WI38 (cell line): ENCODE measurements around the gene CKLF.

ENCODE experiments used
- H3K4me3 ChIP-seq: 2 replicates; pipeline ENCODE4 v1.5.1; 2011; ENCODE audit warnings: low read depth, mild to moderate bottlenecking, control low read depth, low read length
- TF ChIP-seq, protein P1 (sequence below): IDR thresholded peaks from 2 replicates; pipeline ENCODE4 v1.5.1; 2012; ENCODE audit warnings: low read depth, mild to moderate bottlenecking, control low read depth, low read length

The CKLF gene

DNA sequence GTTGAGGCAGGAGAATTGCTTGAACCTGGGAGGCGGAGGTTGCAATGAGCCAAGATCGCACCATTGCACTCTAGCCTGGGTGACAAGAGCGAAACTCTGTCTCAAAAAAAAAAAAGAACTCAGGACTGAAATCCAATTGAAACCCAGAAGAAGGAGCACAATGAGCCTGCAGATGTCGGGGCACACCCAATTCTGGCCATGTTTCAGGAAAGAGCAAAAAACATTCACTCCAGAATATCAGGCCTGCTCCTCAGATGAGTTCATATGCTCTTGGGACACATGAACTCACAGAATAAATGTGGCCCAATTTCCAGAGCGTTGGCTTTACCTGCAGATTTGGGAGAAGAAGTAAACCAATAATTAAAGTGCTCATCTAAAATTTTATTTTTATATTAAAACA lies 23.9 kb downstream of the CKLF start:
- H3K4me3 ChIP-seq, result no peak overlapping the region
- TF ChIP-seq, protein P1, sequence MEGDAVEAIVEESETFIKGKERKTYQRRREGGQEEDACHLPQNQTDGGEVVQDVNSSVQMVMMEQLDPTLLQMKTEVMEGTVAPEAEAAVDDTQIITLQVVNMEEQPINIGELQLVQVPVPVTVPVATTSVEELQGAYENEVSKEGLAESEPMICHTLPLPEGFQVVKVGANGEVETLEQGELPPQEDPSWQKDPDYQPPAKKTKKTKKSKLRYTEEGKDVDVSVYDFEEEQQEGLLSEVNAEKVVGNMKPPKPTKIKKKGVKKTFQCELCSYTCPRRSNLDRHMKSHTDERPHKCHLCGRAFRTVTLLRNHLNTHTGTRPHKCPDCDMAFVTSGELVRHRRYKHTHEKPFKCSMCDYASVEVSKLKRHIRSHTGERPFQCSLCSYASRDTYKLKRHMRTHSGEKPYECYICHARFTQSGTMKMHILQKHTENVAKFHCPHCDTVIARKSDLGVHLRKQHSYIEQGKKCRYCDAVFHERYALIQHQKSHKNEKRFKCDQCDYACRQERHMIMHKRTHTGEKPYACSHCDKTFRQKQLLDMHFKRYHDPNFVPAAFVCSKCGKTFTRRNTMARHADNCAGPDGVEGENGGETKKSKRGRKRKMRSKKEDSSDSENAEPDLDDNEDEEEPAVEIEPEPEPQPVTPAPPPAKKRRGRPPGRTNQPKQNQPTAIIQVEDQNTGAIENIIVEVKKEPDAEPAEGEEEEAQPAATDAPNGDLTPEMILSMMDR, result no peak

- TF ChIP-seq, protein P1, result no peak
- H3K4me3 ChIP-seq, result no peak within 1 kb of the TSS
Measured at GRCh38 chr16:66578651-66579531, 26.5 kb downstream of the CKLF start, which contains the start of gene CMTM2. CMTM2 (plus strand) TSS chr16:66579463; CDS start chr16:66579608, 145 bp downstream.

DNA sequence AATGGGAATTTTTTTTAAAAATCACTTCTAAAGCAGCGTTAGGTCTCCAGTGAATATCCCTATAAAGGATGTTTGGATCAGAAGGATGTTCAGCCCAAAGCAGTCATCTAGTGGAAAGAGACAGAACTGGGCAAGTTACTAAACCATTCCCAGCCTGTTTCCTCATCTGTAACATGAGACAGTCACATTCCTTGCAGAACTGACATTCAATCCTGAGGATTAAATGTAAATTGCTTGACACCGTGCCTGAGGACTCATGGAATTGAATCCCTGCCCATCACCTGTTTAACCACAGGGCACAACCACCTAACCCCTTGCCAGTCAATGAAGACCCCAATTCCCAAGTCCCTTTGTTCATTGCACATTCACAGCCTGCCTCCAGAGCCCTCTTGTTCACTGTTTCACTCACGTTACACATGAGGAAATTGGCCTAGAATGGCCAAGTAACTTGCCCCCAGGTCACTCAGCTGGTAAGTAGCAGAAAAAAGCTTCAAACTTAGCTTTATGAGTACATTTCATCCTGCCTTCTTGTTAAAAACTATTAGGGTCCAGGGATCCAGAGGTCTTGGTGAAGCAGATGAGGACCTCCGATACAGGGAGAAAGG lies 28.3 kb downstream of the CKLF start:
- no peak overlapping the region for H3K4me3 ChIP-seq
- TF ChIP-seq, protein P1, result 0 out of 2 replicates have a peak, but pooled peaks have one; percentile 11

DNA sequence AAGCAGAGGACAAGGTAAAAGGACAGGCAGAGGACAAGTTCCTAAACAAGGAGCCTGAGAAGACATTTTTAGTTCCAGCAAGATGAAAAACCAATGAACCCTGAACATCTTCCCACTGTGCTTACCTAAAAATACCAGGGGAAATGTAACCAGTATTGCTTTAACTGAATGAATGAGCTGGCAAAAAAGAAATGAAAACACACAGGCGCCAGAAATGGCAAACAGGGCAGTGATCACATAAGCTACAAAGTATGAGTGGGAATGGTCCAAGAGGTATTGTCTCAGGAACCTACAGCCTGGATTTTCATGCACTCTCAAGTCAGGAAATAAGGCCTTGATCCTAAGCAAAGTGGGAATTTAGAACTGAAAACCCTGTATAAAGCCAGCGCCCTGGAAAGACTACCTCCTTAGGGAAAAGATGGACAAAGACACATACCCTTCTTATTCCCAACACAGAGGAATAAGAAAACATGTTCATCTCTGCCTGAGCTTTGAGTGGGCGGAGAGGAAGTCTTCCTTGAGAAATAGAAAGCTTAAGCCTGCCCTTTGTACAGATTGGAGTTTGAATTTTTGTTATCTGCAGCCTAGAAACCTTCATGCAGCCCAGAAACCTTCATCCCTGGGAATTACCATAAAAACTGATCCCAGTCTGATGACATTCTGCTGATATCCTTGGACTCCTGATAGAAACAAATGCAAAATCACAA lies 29.0 kb downstream of the CKLF start:
- TF ChIP-seq, protein P1, result no peak

GRCh38 chr16:66585481-66586239 lies 33.3 kb downstream of the CKLF start:
- H3K4me3 ChIP-seq, result no peak overlapping the region
- TF ChIP-seq, protein P1, result no peak

More for the DNA sequence above, 29.0 kb downstream of the CKLF start:
- H3K4me3 ChIP-seq, result no peak overlapping the region

DNA sequence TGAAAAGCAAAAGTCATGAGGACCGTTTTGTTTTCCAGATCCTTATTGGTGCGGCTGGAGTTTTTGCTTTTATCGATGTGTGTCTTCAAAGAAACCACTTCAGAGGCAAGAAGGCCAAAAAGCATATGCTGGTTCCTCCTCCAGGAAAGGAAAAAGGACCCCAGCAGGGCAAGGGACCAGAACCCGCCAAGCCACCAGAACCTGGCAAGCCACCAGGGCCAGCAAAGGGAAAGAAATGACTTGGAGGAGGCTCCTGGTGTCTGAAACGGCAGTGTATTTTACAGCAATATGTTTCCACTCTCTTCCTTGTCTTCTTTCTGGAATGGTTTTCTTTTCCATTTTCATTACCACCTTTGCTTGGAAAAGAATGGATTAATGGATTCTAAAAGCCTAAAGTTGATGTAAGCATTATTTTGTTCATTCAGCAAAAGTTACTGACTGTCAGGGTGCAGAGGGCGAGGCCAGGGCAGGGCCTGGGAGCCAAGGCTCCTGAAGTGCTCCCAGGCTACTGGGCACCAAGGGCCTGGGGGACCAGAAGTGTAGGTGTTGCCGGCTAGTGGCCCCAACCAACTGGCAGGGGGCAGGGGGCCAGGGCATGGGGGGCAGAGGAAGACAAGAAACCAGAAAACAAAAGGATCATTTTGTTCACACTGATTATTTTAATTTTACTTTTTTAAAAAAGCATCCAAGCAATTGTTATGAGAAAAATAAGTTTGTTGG lies 35.7 kb downstream of the CKLF start:
- no peak overlapping the region for H3K4me3 ChIP-seq
- TF ChIP-seq, protein P1, result no peak
